GM21381 (cell line): ENCODE data around the gene GLA.

Source experiments
- ATAC-seq: cut with Tn5 transposase; IDR thresholded peaks from one replicate; pipeline ENCODE4 v1.9.1; 2021; ENCODE audit warnings: mild to moderate bottlenecking, moderate library complexity; ENCODE audit not compliant: unreplicated experiment

Gene GLA

GRCh38 chrX:101407748-101408531, at the start of gene GLA, which contains the start of gene HNRNPH2:
Gene GLA (minus strand): TSS chrX:101407925. CDS start chrX:101407903, 22 bp downstream.
Gene HNRNPH2 (plus strand): TSS chrX:101408222. CDS start chrX:101411989, 3,767 bp downstream.
- peak; percentile 91 for ATAC-seq

DNA sequence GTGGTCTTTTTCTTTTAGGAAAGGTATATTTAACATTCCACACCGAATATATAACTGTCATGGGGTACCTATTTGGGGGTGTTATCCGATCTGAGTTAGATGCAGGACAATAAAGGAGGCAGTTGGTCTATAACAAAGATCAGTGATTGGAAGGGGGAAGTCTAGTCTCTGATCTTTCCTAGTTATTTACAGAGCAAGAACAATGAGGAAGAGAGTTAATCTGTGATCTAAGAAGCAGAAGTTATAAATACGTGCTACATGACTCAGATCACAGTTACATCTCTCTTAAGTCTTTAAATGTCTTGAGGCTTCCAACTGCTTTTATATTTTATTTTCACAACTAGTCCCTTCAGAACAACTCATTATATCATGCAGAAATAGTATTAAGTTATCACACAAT, 44.3 kb upstream of the GLA start:
- ATAC-seq, result no peak

DNA sequence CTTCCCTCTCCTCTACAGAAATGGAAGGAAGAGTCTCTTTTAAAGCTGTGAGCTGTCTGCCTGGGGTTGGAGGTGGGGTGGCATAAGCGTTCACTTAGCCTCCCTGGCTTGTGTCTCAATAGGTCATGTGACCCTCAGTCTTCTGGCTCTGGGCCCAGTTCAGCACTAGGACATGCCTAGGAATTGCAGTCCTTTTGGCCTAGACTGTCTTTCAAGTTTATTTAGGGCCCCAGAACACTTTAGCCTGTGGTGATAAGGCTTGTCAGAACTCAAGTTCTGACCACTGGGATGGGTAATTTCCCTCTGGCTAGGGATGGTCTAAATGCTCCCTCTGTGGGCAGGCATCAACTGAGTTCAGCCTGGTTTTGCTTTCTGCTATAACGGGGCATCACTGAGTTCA, 43.2 kb upstream of the GLA start:
- no peak for ATAC-seq

DNA sequence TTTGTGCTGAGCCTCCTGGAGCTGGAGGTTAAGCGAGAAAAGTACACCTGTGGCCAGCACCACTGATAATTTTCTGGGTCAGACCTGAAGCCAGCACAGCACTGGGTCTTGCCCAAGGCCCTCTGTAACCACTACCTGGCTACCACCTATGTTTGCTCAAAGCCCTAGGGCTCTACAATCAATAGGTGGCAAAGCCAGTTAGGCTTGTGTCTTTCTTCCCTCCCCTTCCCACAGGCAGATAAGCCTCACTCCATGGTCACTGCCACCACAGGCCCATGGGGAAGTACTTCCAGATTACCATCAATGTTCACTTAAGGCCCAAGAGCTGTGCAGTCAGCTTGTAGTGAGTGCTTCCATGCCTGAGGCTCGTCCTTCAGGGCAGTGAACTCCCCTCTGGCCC, 42.4 kb upstream of the GLA start:
- no peak for ATAC-seq

GRCh38 chrX:101449279-101449678, 41.6 kb upstream of the GLA start:
- no peak for ATAC-seq

- ATAC-seq, result no peak
Observed at GRCh38 chrX:101442085-101442484, 34.4 kb upstream of the GLA start.

- ATAC-seq, result peak; percentile 96
Observed at GRCh38 chrX:101430457-101431078, 22.8 kb upstream of the GLA start.

- peak; percentile 40 for ATAC-seq
Observed at GRCh38 chrX:101429934-101430333, 22.2 kb upstream of the GLA start.

- ATAC-seq, result no peak
Observed at GRCh38 chrX:101427954-101428353, 20.2 kb upstream of the GLA start.

- no peak for ATAC-seq
Observed at GRCh38 chrX:101419489-101419888, 11.8 kb upstream of the GLA start.

GRCh38 chrX:101417981-101418841, 10.5 kb upstream of the GLA start:
- peak; percentile 43 for ATAC-seq

DNA sequence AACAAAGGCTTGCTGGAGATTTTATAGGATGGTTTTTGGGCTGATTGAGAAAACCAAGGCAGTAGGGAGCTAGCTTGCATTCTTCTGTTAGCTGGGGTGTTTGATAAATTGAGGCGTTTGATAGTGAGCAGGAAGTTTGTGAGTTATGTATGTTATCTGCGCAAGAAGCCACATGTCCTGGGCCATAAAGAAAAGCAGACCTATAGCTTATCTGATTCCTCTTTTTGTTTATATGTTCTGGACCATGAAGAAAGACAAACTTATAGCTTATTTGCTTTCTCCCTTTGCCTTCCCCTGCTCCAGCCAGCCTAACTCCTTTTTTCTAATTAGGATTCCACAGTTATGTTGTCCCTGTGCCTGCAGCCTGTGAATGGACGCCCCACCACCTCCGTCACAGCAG, 9.5 kb upstream of the GLA start:
- no peak for ATAC-seq

- no peak for ATAC-seq
Observed at GRCh38 chrX:101416691-101417090, 9.0 kb upstream of the GLA start.

GRCh38 chrX:101415180-101416145, 7.7 kb upstream of the GLA start:
- ATAC-seq, result peak; percentile 53

GRCh38 chrX:101411984-101412383, 4.3 kb upstream of the GLA start:
- ATAC-seq, result no peak

DNA sequence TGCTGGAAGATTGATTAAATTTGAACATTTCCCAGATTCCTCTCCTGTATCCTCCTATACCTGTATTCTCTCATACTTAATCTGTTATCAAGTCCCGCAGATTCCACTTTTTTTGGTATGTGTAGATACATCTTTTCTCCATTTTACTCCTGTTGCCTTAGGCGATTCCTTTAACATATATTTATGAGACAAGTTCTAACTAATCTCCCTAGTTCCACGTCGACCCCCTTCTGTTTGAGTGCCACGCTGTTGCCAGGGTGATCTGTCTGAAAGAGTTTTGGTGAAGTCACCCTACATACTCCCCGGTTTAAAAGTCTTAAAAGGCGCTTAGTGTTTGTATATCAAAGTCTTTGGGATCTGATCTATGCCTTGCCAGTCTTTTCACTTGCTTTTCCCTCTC, 2.7 kb upstream of the GLA start:
- ATAC-seq, result no peak

GRCh38 chrX:101409043-101409442, 1.3 kb upstream of the GLA start:
- ATAC-seq, result no peak

- peak; percentile 23 for ATAC-seq
Observed at GRCh38 chrX:101408532-101408841, 762 bp upstream of the GLA start.

- ATAC-seq, result no peak
Observed at GRCh38 chrX:101407167-101407747, 468 bp downstream of the GLA start.

DNA sequence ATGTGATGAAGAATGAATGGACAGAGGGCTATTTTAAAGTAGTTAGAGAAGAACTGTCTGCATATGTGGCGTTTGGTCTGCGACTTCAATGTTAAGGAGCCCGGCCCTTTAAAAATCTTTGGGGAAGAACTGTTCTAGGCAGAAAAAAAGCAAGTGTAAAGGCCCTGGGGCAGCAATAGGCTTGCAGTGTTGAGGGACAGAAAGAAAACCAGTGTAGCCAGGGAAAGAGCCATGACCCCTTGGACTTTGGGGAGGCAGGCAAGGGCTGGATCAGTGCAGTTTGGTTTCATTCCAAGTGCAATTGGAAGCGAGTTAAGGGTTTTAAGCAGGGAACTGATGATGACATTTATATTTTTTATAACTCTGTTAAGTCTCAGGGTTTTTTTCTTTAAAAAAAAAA, 7.9 kb downstream of the GLA start:
- ATAC-seq, result no peak
